GM23338 (cell line): Measurements from ENCODE around the gene HYAL1. TPM values are rescaled to one million over a fixed set of nuclear protein-coding genes. Genes with fewer than 3 reads are reported as not detected.

Experiments
- ATAC-seq: fragments of 200-7000 bp; cut with Tn5 transposase; 3 replicates; pipeline ENCODE4 v1.9.1; 2020
- DNase-seq: peaks from one replicate; pipeline ENCODE4 v3.0.0-alpha.2; 2015; ENCODE audit warnings: low spot score
- H2AFZ ChIP-seq: fragments of 200-600 bp; sonication (generic); 2 replicates; pipeline ENCODE4 v1.8.0; 2016; ENCODE audit warnings: antibody characterized with exemption, mild to moderate bottlenecking, moderate library complexity
- H3F3A ChIP-seq: fragments of 200-600 bp; sonication (generic); replicated peaks from 2 replicates; pipeline ENCODE4 v1.8.0; 2017; ENCODE audit warnings: antibody characterized with exemption, mixed run types, low read depth
- H3K27ac ChIP-seq: fragments of 200-600 bp; sonication (generic); 2 replicates; pipeline ENCODE4 v1.6.1; 2016; ENCODE audit warnings: low read depth
- H3K27me3 ChIP-seq: fragments of 200-600 bp; sonication (generic); 2 replicates; pipeline ENCODE4 v1.8.0; 2016; ENCODE audit warnings: mild to moderate bottlenecking, mixed run types, moderate library complexity; ENCODE audit not compliant: insufficient read depth
- H3K36me3 ChIP-seq: fragments of 200-600 bp; sonication (generic); 2 replicates; pipeline ENCODE4 v1.8.0; 2016; ENCODE audit warnings: mild to moderate bottlenecking; ENCODE audit not compliant: insufficient read depth
- H3K4me1 ChIP-seq: fragments of 200-600 bp; sonication (generic); 2 replicates; pipeline ENCODE4 v1.8.0; 2016; ENCODE audit warnings: mild to moderate bottlenecking, moderate library complexity; ENCODE audit not compliant: insufficient read depth
- H3K4me2 ChIP-seq: fragments of 200-600 bp; sonication (generic); 2 replicates; pipeline ENCODE4 v1.7.1; 2017; ENCODE audit warnings: mixed run types
- H3K4me3 ChIP-seq: fragments of 200-600 bp; sonication (generic); 2 replicates; pipeline ENCODE4 v1.6.1; 2016; ENCODE audit warnings: mixed run types
- H3K79me2 ChIP-seq: fragments of 200-600 bp; sonication (generic); replicated peaks from 2 replicates; pipeline ENCODE4 v1.8.0; 2017; ENCODE audit warnings: mild to moderate bottlenecking; ENCODE audit not compliant: insufficient read depth
- H3K9me2 ChIP-seq: fragments of 200-600 bp; sonication (generic); 2 replicates; pipeline ENCODE4 v1.8.0; 2017; ENCODE audit not compliant: insufficient read depth
- H4K20me1 ChIP-seq: fragments of 200-600 bp; sonication (generic); replicated peaks from 2 replicates; pipeline ENCODE4 v1.8.0; 2017; ENCODE audit warnings: mild to moderate bottlenecking; ENCODE audit not compliant: insufficient read depth
- H3K27ac Mint-ChIP-seq: 2 replicates; pipeline ENCODE4 v1.8.0; 2020; ENCODE audit warnings: inconsistent platforms, mild to moderate bottlenecking, moderate library complexity, mixed read lengths
- H3K27me3 Mint-ChIP-seq: 3 replicates; pipeline ENCODE4 v1.8.0; 2022; ENCODE audit warnings: low read depth, mild to moderate bottlenecking, moderate library complexity, mixed read lengths, inconsistent platforms; ENCODE audit not compliant: insufficient read depth, poor library complexity
- H3K36me3 Mint-ChIP-seq: 3 replicates; pipeline ENCODE4 v1.8.0; 2021; ENCODE audit warnings: low read depth, mild to moderate bottlenecking, inconsistent platforms, moderate library complexity, mixed read lengths
- H3K4me1 Mint-ChIP-seq: 3 replicates; pipeline ENCODE4 v1.8.0; 2020; ENCODE audit warnings: mild to moderate bottlenecking, inconsistent platforms, mixed read lengths
- H3K4me3 Mint-ChIP-seq: 3 replicates; pipeline ENCODE4 v1.8.0; 2021; ENCODE audit warnings: moderate library complexity, mild to moderate bottlenecking, inconsistent platforms, mixed read lengths
- H3K9me3 Mint-ChIP-seq: 3 replicates; pipeline ENCODE4 v1.8.0; 2020; ENCODE audit warnings: moderate library complexity, mild to moderate bottlenecking, inconsistent platforms, mixed read lengths
- CREB1 ChIP-seq: fragments of 250-450 bp; sonication (Bioruptor Pico); IDR thresholded peaks from 2 replicates; pipeline ENCODE4 v1.5.0; 2020; ENCODE audit warnings: low read depth, mild to moderate bottlenecking, moderate library complexity
- EZH2 ChIP-seq: fragments of 200-600 bp; sonication (generic); IDR thresholded peaks from one replicate; pipeline ENCODE4 v1.8.0; 2017; ENCODE audit warnings: antibody characterized with exemption, mild to moderate bottlenecking, low read depth; ENCODE audit not compliant: unreplicated experiment
- EZH2phosphoT487 ChIP-seq: fragments of 200-600 bp; sonication (generic); IDR thresholded peaks from one replicate; pipeline ENCODE4 v1.8.1; 2018; ENCODE audit warnings: antibody characterized with exemption; ENCODE audit not compliant: unreplicated experiment
- JUNB ChIP-seq: IDR thresholded peaks from one replicate; pipeline ENCODE4 v1.6.1; 2016; ENCODE audit warnings: antibody characterized with exemption; ENCODE audit not compliant: unreplicated experiment
- NANOG ChIP-seq: IDR thresholded peaks from 2 replicates; pipeline ENCODE4 v1.6.1; 2016; ENCODE audit warnings: antibody characterized with exemption, borderline replicate concordance
- POLR2AphosphoS5 ChIP-seq: IDR thresholded peaks from 2 replicates; pipeline ENCODE4 v1.6.1; 2016; ENCODE audit warnings: antibody characterized with exemption, low read depth
- STAT1 ChIP-seq: IDR thresholded peaks from one replicate; pipeline ENCODE4 v1.6.1; 2016; ENCODE audit warnings: antibody characterized with exemption; ENCODE audit not compliant: unreplicated experiment
- ZNF114 ChIP-seq: fragments of 250-450 bp; sonication (Bioruptor Pico); IDR thresholded peaks from 2 replicates; pipeline ENCODE4 v1.5.0; 2020; ENCODE audit warnings: mild to moderate bottlenecking, moderate library complexity
- ZNF331 ChIP-seq: fragments of 250-450 bp; sonication (Bioruptor Pico); IDR thresholded peaks from 2 replicates; pipeline ENCODE4 v1.5.0; 2020; ENCODE audit warnings: low read depth, mild to moderate bottlenecking, moderate library complexity
- polyA plus RNA-seq: library from polyadenylated mRNA; unstranded; fragments of >200 nt; fragmentation: Nextera tagmentation; extraction: Ambion mirVana; gene quantifications from 2 replicates; pipeline ENCODE4 v1.2.1, GENCODE V29; 2016
- total RNA-seq: library from RNA; depleted of rRNA; stranded (reverse); fragments of >200 nt; shearing (Covaris generic); gene quantifications from 2 replicates; pipeline ENCODE4 v1.2.3, GENCODE V29; 2014
- TF ChIP-seq, protein P1 (sequence below), 2 experiments: fragments of 200-600 bp in 1 of 2; sonication (generic) in 1 of 2; conservative IDR thresholded peaks; 2 replicates each; pipeline versions ENCODE4 v1.5.1 to v1.6.1; 2016 to 2017; ENCODE audit warnings: antibody characterized with exemption in 2 of 2, low read depth in 2 of 2, mild to moderate bottlenecking in 2 of 2, moderate library complexity in 1 of 2
- TF ChIP-seq, protein P2 (sequence below): IDR thresholded peaks from 2 replicates; pipeline ENCODE4 v1.6.1; 2016; ENCODE audit warnings: antibody characterized with exemption
- TF ChIP-seq, protein P3 (sequence below): IDR thresholded peaks from one replicate; pipeline ENCODE4 v1.6.1; 2018; ENCODE audit warnings: antibody characterized with exemption; ENCODE audit not compliant: unreplicated experiment
- TF ChIP-seq, protein P4 (sequence below): fragments of 250-450 bp; sonication (Bioruptor Pico); IDR thresholded peaks from 2 replicates; pipeline ENCODE4 v1.5.0; 2020; ENCODE audit warnings: mild to moderate bottlenecking, moderate library complexity

HYAL1 gene
- total and polyA plus RNA-seq, 2 experiments from 2014 or later, result 2.1 to 5.0 TPM

DNA sequence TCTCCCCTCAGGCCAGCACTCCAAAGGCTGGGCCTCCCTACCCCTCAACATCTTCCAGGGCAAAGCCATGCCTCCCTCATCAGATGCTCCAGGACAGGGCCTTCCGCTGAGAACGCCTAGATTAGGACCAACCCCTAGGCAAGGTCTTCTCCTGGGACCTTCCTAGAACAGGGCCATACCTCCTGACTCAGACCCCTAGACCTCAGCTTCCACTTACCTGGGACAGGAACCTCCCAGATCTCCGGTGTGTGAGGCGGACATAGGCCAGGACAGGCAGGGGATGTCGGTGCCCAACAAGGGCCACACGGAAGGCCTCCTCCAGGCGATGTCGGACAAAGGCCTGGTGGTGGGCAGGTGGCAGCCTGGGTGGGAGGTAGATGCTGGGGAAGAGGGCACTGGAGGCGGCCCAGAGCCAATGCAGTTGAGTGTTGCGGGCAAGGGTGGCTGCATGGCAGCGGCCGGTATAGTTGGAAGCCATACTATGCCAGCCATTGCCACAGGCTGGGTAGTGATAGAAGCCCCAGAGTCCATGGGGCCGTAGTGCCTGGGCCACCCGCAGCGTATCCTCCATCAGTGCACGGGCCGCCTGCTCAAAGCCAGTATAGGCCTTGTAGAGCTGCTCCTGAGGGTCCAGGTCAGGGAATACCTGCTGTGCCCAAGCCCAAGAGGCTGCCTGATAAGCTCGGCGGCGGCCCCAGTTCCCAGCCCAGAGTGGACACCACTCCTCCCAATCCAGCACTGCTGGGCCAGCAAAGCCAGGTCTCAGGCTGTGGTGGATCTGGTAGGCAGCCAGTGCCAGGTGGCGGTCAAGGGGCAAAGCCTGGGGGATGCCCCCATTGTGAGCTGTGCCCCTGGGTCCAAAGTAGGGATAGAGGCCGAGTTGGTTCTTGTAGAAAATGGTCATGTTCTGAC, 8.6 kb downstream of the HYAL1 start:
- Histone ChIP-seq H3K27ac (no peak overlapping the region), H3K27me3 (no peaks in the 10 kb centered on the region), H3K36me3 (no peaks in the 10 kb centered on the region; the same call in 1 of the 2 replicates), H3K79me2 (peaks cover 17% of the 10 kb centered on the region), H3K4me2 (no peak overlapping the region), H3F3A (peaks cover 3% of the 10 kb centered on the region; the same call in 1 of the 2 replicates), H3K9me2 (no peaks in the 10 kb centered on the region), H3K4me3 (no peak overlapping the region), H2AFZ (no peak overlapping the region), H3K4me1 (peaks cover 12% of the 10 kb centered on the region), H4K20me1 (no peaks in the 10 kb centered on the region)
- H3K9me3 Mint-ChIP-seq, result no peaks in the 10 kb centered on the region
- DNase-seq (no peak), ATAC-seq (no peak)
- H3K36me3 Mint-ChIP-seq, result peaks cover 17% of the 10 kb centered on the region
- H3K4me1 Mint-ChIP-seq, result peaks cover 16% of the 10 kb centered on the region
- H3K27ac Mint-ChIP-seq, result no peak overlapping the region
- H3K27me3 Mint-ChIP-seq, result peaks cover 17% of the 10 kb centered on the region
- TF ChIP-seq JUNB (no peak), CREB1 (CRISPR knock-in tag) (no peak), ZNF331 (CRISPR knock-in tag) (no peak), ZNF114 (no peak), EZH2phosphoT487 (no peak), STAT1 (no peak), POLR2AphosphoS5 (no peak), NANOG (no peak), EZH2 (no peak)
- TF ChIP-seq, protein P1, sequence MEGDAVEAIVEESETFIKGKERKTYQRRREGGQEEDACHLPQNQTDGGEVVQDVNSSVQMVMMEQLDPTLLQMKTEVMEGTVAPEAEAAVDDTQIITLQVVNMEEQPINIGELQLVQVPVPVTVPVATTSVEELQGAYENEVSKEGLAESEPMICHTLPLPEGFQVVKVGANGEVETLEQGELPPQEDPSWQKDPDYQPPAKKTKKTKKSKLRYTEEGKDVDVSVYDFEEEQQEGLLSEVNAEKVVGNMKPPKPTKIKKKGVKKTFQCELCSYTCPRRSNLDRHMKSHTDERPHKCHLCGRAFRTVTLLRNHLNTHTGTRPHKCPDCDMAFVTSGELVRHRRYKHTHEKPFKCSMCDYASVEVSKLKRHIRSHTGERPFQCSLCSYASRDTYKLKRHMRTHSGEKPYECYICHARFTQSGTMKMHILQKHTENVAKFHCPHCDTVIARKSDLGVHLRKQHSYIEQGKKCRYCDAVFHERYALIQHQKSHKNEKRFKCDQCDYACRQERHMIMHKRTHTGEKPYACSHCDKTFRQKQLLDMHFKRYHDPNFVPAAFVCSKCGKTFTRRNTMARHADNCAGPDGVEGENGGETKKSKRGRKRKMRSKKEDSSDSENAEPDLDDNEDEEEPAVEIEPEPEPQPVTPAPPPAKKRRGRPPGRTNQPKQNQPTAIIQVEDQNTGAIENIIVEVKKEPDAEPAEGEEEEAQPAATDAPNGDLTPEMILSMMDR (conservative IDR thresholded peaks at IDR 0.05; ENCODE audit: low read depth in 2 of 2), result no peak
- TF ChIP-seq, protein P2, sequence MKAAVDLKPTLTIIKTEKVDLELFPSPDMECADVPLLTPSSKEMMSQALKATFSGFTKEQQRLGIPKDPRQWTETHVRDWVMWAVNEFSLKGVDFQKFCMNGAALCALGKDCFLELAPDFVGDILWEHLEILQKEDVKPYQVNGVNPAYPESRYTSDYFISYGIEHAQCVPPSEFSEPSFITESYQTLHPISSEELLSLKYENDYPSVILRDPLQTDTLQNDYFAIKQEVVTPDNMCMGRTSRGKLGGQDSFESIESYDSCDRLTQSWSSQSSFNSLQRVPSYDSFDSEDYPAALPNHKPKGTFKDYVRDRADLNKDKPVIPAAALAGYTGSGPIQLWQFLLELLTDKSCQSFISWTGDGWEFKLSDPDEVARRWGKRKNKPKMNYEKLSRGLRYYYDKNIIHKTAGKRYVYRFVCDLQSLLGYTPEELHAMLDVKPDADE, result no peak
- TF ChIP-seq, protein P3, sequence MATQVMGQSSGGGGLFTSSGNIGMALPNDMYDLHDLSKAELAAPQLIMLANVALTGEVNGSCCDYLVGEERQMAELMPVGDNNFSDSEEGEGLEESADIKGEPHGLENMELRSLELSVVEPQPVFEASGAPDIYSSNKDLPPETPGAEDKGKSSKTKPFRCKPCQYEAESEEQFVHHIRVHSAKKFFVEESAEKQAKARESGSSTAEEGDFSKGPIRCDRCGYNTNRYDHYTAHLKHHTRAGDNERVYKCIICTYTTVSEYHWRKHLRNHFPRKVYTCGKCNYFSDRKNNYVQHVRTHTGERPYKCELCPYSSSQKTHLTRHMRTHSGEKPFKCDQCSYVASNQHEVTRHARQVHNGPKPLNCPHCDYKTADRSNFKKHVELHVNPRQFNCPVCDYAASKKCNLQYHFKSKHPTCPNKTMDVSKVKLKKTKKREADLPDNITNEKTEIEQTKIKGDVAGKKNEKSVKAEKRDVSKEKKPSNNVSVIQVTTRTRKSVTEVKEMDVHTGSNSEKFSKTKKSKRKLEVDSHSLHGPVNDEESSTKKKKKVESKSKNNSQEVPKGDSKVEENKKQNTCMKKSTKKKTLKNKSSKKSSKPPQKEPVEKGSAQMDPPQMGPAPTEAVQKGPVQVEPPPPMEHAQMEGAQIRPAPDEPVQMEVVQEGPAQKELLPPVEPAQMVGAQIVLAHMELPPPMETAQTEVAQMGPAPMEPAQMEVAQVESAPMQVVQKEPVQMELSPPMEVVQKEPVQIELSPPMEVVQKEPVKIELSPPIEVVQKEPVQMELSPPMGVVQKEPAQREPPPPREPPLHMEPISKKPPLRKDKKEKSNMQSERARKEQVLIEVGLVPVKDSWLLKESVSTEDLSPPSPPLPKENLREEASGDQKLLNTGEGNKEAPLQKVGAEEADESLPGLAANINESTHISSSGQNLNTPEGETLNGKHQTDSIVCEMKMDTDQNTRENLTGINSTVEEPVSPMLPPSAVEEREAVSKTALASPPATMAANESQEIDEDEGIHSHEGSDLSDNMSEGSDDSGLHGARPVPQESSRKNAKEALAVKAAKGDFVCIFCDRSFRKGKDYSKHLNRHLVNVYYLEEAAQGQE, result no peak
- TF ChIP-seq, protein P4, sequence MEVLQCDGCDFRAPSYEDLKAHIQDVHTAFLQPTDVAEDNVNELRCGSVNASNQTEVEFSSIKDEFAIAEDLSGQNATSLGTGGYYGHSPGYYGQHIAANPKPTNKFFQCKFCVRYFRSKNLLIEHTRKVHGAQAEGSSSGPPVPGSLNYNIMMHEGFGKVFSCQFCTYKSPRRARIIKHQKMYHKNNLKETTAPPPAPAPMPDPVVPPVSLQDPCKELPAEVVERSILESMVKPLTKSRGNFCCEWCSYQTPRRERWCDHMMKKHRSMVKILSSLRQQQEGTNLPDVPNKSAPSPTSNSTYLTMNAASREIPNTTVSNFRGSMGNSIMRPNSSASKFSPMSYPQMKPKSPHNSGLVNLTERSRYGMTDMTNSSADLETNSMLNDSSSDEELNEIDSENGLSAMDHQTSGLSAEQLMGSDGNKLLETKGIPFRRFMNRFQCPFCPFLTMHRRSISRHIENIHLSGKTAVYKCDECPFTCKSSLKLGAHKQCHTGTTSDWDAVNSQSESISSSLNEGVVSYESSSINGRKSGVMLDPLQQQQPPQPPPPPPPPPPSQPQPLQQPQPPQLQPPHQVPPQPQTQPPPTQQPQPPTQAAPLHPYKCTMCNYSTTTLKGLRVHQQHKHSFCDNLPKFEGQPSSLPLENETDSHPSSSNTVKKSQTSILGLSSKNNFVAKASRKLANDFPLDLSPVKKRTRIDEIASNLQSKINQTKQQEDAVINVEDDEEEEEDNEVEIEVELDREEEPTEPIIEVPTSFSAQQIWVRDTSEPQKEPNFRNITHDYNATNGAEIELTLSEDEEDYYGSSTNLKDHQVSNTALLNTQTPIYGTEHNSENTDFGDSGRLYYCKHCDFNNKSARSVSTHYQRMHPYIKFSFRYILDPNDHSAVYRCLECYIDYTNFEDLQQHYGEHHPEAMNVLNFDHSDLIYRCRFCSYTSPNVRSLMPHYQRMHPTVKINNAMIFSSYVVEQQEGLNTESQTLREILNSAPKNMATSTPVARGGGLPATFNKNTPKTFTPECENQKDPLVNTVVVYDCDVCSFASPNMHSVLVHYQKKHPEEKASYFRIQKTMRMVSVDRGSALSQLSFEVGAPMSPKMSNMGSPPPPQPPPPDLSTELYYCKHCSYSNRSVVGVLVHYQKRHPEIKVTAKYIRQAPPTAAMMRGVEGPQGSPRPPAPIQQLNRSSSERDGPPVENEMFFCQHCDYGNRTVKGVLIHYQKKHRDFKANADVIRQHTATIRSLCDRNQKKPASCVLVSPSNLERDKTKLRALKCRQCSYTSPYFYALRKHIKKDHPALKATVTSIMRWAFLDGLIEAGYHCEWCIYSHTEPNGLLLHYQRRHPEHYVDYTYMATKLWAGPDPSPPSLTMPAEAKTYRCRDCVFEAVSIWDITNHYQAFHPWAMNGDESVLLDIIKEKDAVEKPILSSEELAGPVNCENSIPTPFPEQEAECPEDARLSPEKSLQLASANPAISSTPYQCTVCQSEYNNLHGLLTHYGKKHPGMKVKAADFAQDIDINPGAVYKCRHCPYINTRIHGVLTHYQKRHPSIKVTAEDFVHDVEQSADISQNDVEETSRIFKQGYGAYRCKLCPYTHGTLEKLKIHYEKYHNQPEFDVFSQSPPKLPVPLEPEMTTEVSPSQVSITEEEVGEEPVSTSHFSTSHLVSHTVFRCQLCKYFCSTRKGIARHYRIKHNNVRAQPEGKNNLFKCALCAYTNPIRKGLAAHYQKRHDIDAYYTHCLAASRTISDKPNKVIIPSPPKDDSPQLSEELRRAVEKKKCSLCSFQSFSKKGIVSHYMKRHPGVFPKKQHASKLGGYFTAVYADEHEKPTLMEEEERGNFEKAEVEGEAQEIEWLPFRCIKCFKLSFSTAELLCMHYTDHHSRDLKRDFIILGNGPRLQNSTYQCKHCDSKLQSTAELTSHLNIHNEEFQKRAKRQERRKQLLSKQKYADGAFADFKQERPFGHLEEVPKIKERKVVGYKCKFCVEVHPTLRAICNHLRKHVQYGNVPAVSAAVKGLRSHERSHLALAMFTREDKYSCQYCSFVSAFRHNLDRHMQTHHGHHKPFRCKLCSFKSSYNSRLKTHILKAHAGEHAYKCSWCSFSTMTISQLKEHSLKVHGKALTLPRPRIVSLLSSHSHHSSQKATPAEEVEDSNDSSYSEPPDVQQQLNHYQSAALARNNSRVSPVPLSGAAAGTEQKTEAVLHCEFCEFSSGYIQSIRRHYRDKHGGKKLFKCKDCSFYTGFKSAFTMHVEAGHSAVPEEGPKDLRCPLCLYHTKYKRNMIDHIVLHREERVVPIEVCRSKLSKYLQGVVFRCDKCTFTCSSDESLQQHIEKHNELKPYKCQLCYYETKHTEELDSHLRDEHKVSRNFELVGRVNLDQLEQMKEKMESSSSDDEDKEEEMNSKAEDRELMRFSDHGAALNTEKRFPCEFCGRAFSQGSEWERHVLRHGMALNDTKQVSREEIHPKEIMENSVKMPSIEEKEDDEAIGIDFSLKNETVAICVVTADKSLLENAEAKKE, result no peak
- H3K4me3 Mint-ChIP-seq, result no peak overlapping the region
